ENCODE data around the gene SLCO2A1.

DNA sequence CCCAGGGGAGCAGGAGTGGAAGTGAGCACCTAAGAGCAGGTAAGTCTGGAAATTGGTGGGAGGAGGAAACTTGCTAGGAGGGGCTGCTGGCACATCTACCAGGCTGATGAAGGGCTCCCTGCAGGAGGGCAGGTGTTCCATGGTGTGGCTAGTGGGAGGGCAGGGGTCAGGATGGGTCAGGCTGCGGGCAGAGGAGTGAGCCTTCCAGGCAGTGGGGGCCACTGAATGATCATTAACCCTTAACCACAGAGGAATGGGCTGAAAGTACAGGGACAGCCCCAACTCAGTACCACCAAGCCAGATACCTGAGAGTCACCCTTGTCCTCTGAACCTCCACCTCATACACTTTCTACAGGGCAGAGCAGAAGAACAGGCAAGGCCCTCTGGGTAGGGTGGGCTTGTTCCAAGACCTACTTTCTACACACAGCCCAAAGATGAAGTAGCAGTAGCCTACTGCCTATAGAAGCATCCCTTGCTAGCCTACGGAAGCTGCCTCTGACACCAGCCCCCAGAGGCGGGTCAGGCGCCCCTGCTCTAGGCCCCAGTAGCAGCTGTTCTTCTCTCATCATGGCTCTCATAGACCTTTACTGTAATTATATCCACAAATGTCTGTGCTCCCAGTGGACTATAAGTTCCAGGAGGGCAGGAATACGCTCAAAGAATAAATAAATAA is 138.6 kb downstream of the SLCO2A1 start:
- TF ChIP-seq, protein P1, sequence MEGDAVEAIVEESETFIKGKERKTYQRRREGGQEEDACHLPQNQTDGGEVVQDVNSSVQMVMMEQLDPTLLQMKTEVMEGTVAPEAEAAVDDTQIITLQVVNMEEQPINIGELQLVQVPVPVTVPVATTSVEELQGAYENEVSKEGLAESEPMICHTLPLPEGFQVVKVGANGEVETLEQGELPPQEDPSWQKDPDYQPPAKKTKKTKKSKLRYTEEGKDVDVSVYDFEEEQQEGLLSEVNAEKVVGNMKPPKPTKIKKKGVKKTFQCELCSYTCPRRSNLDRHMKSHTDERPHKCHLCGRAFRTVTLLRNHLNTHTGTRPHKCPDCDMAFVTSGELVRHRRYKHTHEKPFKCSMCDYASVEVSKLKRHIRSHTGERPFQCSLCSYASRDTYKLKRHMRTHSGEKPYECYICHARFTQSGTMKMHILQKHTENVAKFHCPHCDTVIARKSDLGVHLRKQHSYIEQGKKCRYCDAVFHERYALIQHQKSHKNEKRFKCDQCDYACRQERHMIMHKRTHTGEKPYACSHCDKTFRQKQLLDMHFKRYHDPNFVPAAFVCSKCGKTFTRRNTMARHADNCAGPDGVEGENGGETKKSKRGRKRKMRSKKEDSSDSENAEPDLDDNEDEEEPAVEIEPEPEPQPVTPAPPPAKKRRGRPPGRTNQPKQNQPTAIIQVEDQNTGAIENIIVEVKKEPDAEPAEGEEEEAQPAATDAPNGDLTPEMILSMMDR (IDR thresholded peaks at IDR 0.05), result no peak
- TF ChIP-seq POLR2A (IDR thresholded peaks at IDR 0.05) (no peak), EP300 (IDR thresholded peaks at IDR 0.05) (no peak), POLR2AphosphoS5 (IDR thresholded peaks at IDR 0.05) (no peak)

Data from gastroesophageal sphincter (tissue), 3 donors.